ENCODE data around the gene SUSD4.

The SUSD4 gene

GRCh38 chr1:223313415-223313754 is 50.6 kb downstream of the SUSD4 start:
- no peak overlapping the region for H3K4me3 ChIP-seq (ENCODE audit: low read length in 2 of 2)
- no peak overlapping the region for H2AK5ac ChIP-seq (ENCODE audit: low read depth, low read length)
- no peak overlapping the region for H3K14ac ChIP-seq (ENCODE audit: low read length)
- no peaks in the 10 kb centered on the region for H3K27me3 ChIP-seq (ENCODE audit: control insufficient read depth in 3 of 3, insufficient read depth in 3 of 3, low read depth in 1 of 3, low read length in 3 of 3)
- H3K4me2 ChIP-seq (ENCODE audit: insufficient read depth, low read length, poor library complexity, severe bottlenecking): no peak overlapping the region
- no peak overlapping the region for H2BK15ac ChIP-seq (ENCODE audit: low read length)
- no peak overlapping the region for H3K27ac ChIP-seq (replicated peaks; ENCODE audit: low read length)
- no peaks in the 10 kb centered on the region for H3K9me3 ChIP-seq (replicated peaks in 1 of 2; ENCODE audit: control insufficient read depth in 2 of 2, insufficient read depth in 1 of 2, low read depth in 1 of 2, low read length in 2 of 2)
- no peak overlapping the region for H4K8ac ChIP-seq (ENCODE audit: low read depth, low read length)
- H4K91ac ChIP-seq (ENCODE audit: low read depth, low read length, poor library complexity): no peak overlapping the region
- H2AFZ ChIP-seq (ENCODE audit: low read length): no peak overlapping the region
- H3K4me1 ChIP-seq (ENCODE audit: control insufficient read depth in 2 of 2, insufficient read depth in 1 of 2, low read depth in 1 of 2, low read length in 2 of 2): no peaks in the 10 kb centered on the region
- no peaks in the 10 kb centered on the region for H3K36me3 ChIP-seq (replicated peaks in 1 of 2; ENCODE audit: control insufficient read depth in 2 of 2, insufficient read depth in 2 of 2, low read length in 2 of 2)
- H3K79me1 ChIP-seq (ENCODE audit: low read depth, low read length): no peaks in the 10 kb centered on the region
- no peak overlapping the region for H3K4ac ChIP-seq (ENCODE audit: low read length)
- no peak overlapping the region for H2BK5ac ChIP-seq (ENCODE audit: low read length)
- no peak overlapping the region for H3K18ac ChIP-seq (ENCODE audit: low read length)
- no peak overlapping the region for H3K9ac ChIP-seq (ENCODE audit: low read depth, low read length, poor library complexity)
- no peak overlapping the region for H3K23ac ChIP-seq (ENCODE audit: low read depth, low read length, poor library complexity)
- no peak for DNase-seq (ENCODE audit: low spot score)
- no peak overlapping the region for H2BK12ac ChIP-seq (ENCODE audit: low read length)
- no peak overlapping the region for H2BK120ac ChIP-seq (ENCODE audit: low read depth, low read length)

- no peak overlapping the region for H3K18ac ChIP-seq (ENCODE audit: low read length)
- WGBS, 2 donors (ENCODE audit: extremely low coverage in 2 of 2, insufficient read length in 2 of 2, insufficient replicate concordance in 1 of 2): no CpG with 5 or more reads among the region's 5 CpGs
Observed at GRCh38 chr1:223312705-223313414, 51.1 kb downstream of the SUSD4 start.

GRCh38 chr1:223312273-223312672 is 51.7 kb downstream of the SUSD4 start:
- H3K14ac ChIP-seq (ENCODE audit: low read length): no peak overlapping the region
- no peak overlapping the region for H3K27ac ChIP-seq (replicated peaks; ENCODE audit: low read length)
- no peak overlapping the region for H2AFZ ChIP-seq (ENCODE audit: low read length)
- no peak overlapping the region for H2BK5ac ChIP-seq (ENCODE audit: low read length)
- H4K91ac ChIP-seq (ENCODE audit: low read depth, low read length, poor library complexity): no peak overlapping the region
- no peak overlapping the region for H3K23ac ChIP-seq (ENCODE audit: low read depth, low read length, poor library complexity)
- no peak overlapping the region for H3K4ac ChIP-seq (ENCODE audit: low read length)
- H4K8ac ChIP-seq (ENCODE audit: low read depth, low read length): no peak overlapping the region
- H3K4me1 ChIP-seq (ENCODE audit: control insufficient read depth in 2 of 2, insufficient read depth in 1 of 2, low read depth in 1 of 2, low read length in 2 of 2): no peaks in the 10 kb centered on the region
- H2AK5ac ChIP-seq (ENCODE audit: low read depth, low read length): no peak overlapping the region
- H3K9ac ChIP-seq (ENCODE audit: low read depth, low read length, poor library complexity): no peak overlapping the region
- DNase-seq (ENCODE audit: low spot score): no peak
- no CpG with 5 or more reads among the region's 2 CpGs for WGBS, 2 donors (ENCODE audit: extremely low coverage in 2 of 2, insufficient read length in 2 of 2, insufficient replicate concordance in 1 of 2)
- H3K4me3 ChIP-seq (ENCODE audit: low read length in 2 of 2): no peak overlapping the region
- no peak overlapping the region for H3K4me2 ChIP-seq (ENCODE audit: insufficient read depth, low read length, poor library complexity, severe bottlenecking)
- H3K9me3 ChIP-seq (replicated peaks in 1 of 2; ENCODE audit: control insufficient read depth in 2 of 2, insufficient read depth in 1 of 2, low read depth in 1 of 2, low read length in 2 of 2): no peaks in the 10 kb centered on the region
- H3K27me3 ChIP-seq (ENCODE audit: control insufficient read depth in 3 of 3, insufficient read depth in 3 of 3, low read depth in 1 of 3, low read length in 3 of 3): no peaks in the 10 kb centered on the region
- H3K79me1 ChIP-seq (ENCODE audit: low read depth, low read length): no peaks in the 10 kb centered on the region
- H2BK15ac ChIP-seq (ENCODE audit: low read length): no peak overlapping the region
- no peak overlapping the region for H2BK12ac ChIP-seq (ENCODE audit: low read length)
- H3K18ac ChIP-seq (ENCODE audit: low read length): no peak overlapping the region
- no peaks in the 10 kb centered on the region for H3K36me3 ChIP-seq (replicated peaks in 1 of 2; ENCODE audit: control insufficient read depth in 2 of 2, insufficient read depth in 2 of 2, low read length in 2 of 2)
- H2BK120ac ChIP-seq (ENCODE audit: low read depth, low read length): no peak overlapping the region

More at GRCh38 chr1:223312705-223313414, 51.1 kb downstream of the SUSD4 start:
- Histone ChIP-seq H3K79me1 (ENCODE audit: low read depth, low read length) (no peaks in the 10 kb centered on the region), H3K23ac (ENCODE audit: low read depth, low read length, poor library complexity) (no peak overlapping the region), H2BK5ac (ENCODE audit: low read length) (no peak overlapping the region), H3K9me3 (replicated peaks in 1 of 2; ENCODE audit: control insufficient read depth in 2 of 2, insufficient read depth in 1 of 2, low read depth in 1 of 2, low read length in 2 of 2) (no peaks in the 10 kb centered on the region), H4K91ac (ENCODE audit: low read depth, low read length, poor library complexity) (no peak overlapping the region), H2AFZ (ENCODE audit: low read length) (no peak overlapping the region), H3K27ac (replicated peaks; ENCODE audit: low read length) (no peak overlapping the region), H2BK120ac (ENCODE audit: low read depth, low read length) (no peak overlapping the region), H2AK5ac (ENCODE audit: low read depth, low read length) (no peak overlapping the region), H4K8ac (ENCODE audit: low read depth, low read length) (no peak overlapping the region), H2BK15ac (ENCODE audit: low read length) (no peak overlapping the region), H3K14ac (ENCODE audit: low read length) (no peak overlapping the region), H3K4ac (ENCODE audit: low read length) (no peak overlapping the region), H3K4me2 (ENCODE audit: insufficient read depth, low read length, poor library complexity, severe bottlenecking) (no peak overlapping the region), H3K36me3 (replicated peaks in 1 of 2; ENCODE audit: control insufficient read depth in 2 of 2, insufficient read depth in 2 of 2, low read length in 2 of 2) (no peaks in the 10 kb centered on the region), H2BK12ac (ENCODE audit: low read length) (no peak overlapping the region), H3K27me3 (ENCODE audit: control insufficient read depth in 3 of 3, insufficient read depth in 3 of 3, low read depth in 1 of 3, low read length in 3 of 3) (no peaks in the 10 kb centered on the region), H3K4me3 (ENCODE audit: low read length in 2 of 2) (no peak overlapping the region), H3K4me1 (ENCODE audit: control insufficient read depth in 2 of 2, insufficient read depth in 1 of 2, low read depth in 1 of 2, low read length in 2 of 2) (no peaks in the 10 kb centered on the region), H3K9ac (ENCODE audit: low read depth, low read length, poor library complexity) (no peak overlapping the region)
- DNase-seq (ENCODE audit: low spot score): no peak

DNA sequence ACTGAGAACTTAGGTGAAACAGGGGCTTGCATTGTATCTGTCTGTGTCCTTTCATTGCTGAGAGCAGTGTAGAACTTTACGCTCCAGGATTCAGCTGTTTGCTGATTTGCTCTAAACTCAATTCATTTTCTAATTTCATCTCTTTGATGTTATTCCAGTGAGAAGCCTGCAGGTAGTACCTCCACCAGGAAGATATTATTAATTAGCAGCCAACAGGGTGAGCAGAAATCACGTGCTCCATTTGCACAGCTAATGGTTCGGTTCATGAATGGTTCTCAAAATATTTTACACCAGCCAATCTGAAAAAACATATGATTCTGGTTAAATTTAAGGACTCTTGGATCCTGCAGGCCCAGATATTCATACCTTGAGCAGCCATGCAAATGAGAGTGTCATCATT is 52.1 kb downstream of the SUSD4 start:
- H3K4me3 ChIP-seq (ENCODE audit: low read length in 2 of 2): no peak overlapping the region
- H3K18ac ChIP-seq (ENCODE audit: low read length): no peak overlapping the region
- H4K91ac ChIP-seq (ENCODE audit: low read depth, low read length, poor library complexity): no peak overlapping the region
- H3K9ac ChIP-seq (ENCODE audit: low read depth, low read length, poor library complexity): no peak overlapping the region
- H3K23ac ChIP-seq (ENCODE audit: low read depth, low read length, poor library complexity): no peak overlapping the region
- H3K27me3 ChIP-seq (ENCODE audit: control insufficient read depth in 3 of 3, insufficient read depth in 3 of 3, low read depth in 1 of 3, low read length in 3 of 3): no peaks in the 10 kb centered on the region
- no CpG with 5 or more reads among the region's 3 CpGs for WGBS, 2 donors (ENCODE audit: extremely low coverage in 2 of 2, insufficient read length in 2 of 2, insufficient replicate concordance in 1 of 2)
- no peak for DNase-seq (ENCODE audit: low spot score)
- no peaks in the 10 kb centered on the region for H3K9me3 ChIP-seq (replicated peaks in 1 of 2; ENCODE audit: control insufficient read depth in 2 of 2, insufficient read depth in 1 of 2, low read depth in 1 of 2, low read length in 2 of 2)
- no peak overlapping the region for H3K27ac ChIP-seq (replicated peaks; ENCODE audit: low read length)
- no peak overlapping the region for H3K14ac ChIP-seq (ENCODE audit: low read length)
- H2BK12ac ChIP-seq (ENCODE audit: low read length): no peak overlapping the region
- no peaks in the 10 kb centered on the region for H3K4me1 ChIP-seq (ENCODE audit: control insufficient read depth in 2 of 2, insufficient read depth in 1 of 2, low read depth in 1 of 2, low read length in 2 of 2)
- no peaks in the 10 kb centered on the region for H3K79me1 ChIP-seq (ENCODE audit: low read depth, low read length)
- H3K4me2 ChIP-seq (ENCODE audit: insufficient read depth, low read length, poor library complexity, severe bottlenecking): no peak overlapping the region
- H2AK5ac ChIP-seq (ENCODE audit: low read depth, low read length): no peak overlapping the region
- H2BK15ac ChIP-seq (ENCODE audit: low read length): no peak overlapping the region
- no peak overlapping the region for H4K8ac ChIP-seq (ENCODE audit: low read depth, low read length)
- no peak overlapping the region for H3K4ac ChIP-seq (ENCODE audit: low read length)
- no peak overlapping the region for H2BK5ac ChIP-seq (ENCODE audit: low read length)
- no peaks in the 10 kb centered on the region for H3K36me3 ChIP-seq (replicated peaks in 1 of 2; ENCODE audit: control insufficient read depth in 2 of 2, insufficient read depth in 2 of 2, low read length in 2 of 2)
- H2AFZ ChIP-seq (ENCODE audit: low read length): no peak overlapping the region
- H2BK120ac ChIP-seq (ENCODE audit: low read depth, low read length): no peak overlapping the region

All from neuronal stem cell (in vitro differentiated cells).